HG03097 (cell line): ENCODE results near the gene RIBC1.
"Not testable (repeated sequence)": the region's sequence is repeated elsewhere in the genome, so short reads cannot be mapped to it uniquely, and the experiment has no call there.

ENCODE experiments used
- ATAC-seq: cut with Tn5 transposase; IDR thresholded peaks from one replicate; pipeline ENCODE4 v1.9.1; 2021; ENCODE audit not compliant: unreplicated experiment, low FRiP score

RIBC1 gene

DNA sequence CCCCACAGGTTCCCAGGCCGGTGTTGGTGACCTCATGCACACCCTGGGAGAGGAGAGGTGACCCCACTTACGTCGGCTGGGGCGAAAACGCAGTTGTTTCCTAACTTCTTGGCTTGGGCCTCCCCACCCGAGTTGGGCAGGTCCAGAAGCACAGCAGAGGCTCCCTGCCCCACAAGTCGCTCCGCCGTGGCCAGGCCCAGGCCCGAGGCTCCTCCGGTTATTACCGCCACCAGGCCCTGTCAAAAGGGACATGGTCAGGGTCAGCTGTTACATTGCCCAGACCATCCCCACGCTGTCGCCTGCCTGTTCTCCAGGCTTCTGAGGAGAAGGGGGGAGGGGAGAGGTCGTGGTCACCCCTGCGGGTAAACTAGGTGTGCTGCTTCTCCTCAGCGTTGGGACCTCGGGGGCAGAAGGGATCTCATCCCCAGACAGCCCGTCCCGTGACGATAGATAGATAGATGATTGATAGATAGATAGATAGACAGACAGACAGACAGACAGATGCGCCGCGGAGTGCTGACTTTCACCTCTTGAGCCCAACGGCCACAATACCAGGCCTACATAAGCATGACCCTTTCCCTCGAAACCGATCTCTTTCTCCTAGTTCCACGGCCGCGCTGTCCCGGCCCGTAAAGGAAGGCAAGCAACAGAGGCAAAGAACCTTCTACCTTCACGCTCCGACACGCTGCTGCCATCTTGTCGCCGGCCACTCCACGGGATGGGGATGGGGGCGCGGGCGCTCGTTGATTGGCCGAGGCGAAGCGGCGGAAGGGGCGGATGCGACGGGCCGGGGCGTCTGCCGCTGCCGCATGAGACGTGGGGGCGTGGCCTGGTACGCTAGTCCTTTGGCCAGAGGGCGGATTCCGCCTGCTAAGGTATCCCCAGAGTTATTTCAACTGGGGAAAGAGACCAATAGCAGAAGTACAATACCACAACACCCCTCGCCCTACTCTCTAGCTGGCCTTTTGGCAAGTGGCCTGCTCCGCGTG is 11.3 kb downstream of the RIBC1 start, which contains the start of gene HSD17B10:
Gene HSD17B10 (minus strand): TSS at position 720 of the 989 bp plus-strand sequence. CDS start 25 bp downstream, at position 695.
- ATAC-seq, result peak; percentile 88

DNA sequence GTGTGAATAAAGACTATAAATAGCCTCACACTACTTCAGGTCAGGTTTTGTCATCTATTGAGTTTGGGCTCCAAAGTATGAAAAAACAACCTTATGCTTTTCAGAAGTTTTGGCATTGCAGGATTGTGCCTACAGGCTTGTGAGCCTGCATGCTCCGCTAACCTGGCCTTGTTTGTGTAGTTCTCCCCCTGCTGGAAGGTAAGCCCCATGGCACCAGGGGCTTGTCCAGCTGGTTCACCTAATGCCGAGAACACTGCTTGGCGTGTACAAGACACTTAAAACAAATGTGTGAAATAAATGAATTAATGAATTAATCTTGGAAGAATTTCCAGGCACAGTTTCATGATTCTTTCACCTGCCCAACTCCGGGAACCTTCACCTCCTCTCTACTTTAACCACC is 13.3 kb downstream of the RIBC1 start:
- ATAC-seq, result peak; percentile 76

DNA sequence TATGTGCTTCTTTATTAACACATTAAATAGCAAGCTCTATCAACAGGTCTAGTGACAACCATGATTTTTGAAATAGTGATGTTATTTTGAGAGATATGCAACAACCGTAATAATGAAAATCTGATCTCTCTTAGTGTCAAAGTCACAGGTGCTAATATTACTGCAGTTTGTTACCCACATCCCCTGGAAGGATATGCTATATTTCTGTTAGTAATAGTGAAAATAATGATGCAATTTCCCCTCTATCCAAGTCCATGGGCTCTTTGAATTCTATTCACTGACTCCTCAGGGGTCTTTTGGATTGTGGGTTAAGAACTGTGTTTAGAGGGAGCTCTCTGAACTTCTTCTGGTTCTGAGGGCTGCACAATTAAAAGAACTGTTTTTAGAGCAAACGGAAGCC is 14.5 kb downstream of the RIBC1 start:
- no peak for ATAC-seq

DNA sequence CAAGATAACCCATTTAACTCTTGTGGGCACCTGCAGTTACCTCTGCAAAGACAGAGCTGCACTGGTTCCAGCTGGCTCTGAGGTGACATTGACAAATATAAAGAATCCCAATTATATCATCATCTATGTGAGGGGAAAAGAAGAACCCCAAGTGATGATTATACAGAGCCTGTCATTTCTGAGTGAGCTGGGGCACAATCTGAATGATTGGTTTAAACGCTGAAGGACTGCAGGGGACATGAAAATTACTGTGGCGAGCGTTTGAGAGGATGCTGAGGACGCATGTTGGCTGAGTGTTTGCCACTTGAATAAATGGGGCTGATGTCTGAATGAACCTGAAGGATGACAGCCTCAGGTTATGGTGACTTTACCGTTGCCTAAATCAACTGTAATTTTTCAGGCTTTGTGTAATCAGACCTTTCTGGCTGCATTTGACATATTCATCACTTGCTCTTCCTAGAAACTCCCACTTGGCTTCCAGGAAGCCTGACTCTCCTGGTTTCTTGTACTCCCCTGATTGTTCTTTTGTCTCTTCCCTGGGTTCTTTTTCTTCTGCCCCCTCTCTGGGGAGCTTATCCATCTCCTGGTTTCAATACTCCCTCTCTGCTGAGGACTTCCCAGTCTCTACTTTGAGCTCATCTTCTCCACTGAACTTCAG is 15.6 kb downstream of the RIBC1 start:
- ATAC-seq, result no peak

DNA sequence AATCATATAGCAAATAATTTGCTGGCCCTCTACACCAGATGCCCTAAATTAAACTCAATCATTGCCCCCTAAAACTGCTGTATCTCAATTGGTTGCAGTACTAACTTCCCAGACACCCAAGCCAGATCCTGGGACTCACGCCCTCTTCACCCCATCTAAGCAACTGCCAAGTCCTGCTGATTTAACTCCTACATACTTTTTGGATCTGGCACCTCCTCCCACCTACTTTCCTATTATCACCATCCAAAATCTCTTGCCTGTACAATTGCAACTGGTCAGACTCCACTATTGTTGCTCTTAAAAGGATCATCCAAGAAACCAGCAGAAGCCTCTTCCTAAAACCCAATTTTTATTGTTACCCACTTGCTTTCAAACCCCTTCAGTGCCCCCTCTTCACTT is 16.2 kb downstream of the RIBC1 start:
- no peak for ATAC-seq

DNA sequence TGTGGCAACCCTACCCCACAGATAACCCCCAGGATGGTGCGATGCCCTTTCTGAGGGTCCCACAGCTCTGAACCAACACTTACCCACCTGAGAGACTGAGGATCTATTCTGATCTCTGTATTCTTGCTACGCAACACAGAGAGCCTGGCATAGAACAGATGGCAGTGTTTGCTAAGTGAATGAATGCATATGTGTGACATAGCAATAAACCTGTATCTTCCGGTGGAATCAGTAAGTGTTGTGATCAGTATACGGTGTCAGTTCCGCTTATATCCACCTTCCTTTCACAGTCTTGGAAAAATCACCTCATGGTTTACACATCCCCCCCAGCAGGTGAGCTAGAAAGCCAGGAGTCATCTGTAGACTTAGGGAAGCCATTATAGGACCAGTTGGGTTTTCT is 17.4 kb downstream of the RIBC1 start:
- ATAC-seq, result no peak

DNA sequence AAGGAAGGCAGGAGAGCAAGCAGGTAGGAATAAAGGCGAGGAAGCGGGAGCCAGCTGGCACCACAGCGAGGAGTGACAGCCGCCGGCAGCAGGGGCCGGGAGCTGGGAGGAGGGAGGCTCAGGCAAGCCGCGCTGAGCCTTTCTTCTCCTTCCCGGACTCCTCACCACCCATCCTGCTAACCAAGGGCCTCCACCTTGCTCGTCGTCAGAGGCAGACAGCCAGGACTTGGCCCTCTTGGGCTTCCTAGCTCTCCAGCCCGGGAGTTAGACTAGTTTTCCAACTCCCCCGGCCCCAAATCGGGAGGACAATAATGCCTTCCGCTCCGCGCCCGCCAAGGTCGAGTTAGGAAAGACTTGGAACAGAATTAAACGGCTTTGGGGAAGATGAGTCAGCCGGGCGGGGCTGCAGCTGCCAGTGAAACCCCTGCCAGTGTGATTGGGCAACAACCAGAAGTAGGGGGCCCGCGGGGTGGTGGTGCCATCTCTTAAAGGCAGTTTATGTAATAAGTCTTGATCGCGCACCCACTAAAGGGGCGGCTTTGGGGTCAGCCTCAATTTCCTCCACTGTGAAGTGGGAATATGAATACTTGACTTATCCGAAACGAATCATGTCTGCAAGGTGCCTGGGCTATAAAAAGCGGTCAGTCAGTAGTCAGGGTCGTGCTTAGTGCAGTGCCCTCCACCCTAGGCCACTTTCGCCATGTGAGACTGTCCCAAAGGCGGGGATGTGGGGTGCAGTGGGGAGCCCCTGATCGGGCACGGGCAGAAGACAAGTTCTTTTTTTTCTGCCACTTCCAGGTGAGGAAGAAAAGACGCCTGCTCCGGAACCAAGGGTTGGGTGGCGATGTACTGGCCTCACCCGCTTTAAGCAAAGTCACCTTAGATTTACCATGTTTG is 18.2 kb downstream of the RIBC1 start:
- ATAC-seq, result no peak

DNA sequence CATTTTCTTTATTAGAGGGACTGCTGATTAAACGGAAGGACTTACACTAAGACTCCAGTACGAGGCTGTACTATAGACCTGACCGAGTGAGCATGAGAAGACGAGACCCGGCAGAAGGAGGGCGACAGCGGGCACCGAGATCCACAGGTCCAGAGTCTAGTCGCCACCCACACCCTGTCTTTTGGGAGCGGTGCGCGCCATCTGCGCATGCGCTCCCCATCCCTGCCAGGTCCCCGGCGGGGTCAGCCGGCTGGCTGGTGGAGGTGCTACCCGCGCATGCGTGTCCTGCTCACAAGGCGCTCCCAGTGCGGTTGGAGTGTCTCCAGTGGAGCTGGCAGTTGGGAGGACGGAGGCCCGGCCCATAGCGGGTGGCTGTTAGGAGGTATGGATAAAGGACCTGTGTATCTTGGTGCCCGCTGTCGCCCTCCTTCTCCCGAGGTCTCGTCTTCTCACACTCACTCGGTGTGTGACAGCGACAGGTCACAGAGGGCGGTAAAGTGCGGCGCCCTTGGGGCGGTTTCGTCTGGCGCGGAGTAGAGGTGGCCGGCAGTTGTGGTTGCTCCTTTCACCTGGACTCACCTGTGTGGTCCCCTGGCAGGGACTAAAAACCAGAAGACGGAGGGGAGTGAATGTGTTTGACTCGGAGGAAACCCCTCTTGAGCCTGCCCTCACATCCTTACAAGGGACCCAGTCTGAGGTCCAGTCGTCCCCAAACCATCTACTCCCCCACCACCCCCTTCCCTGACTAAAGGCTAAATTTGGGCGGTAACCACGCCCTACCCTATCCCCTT is 19.1 kb downstream of the RIBC1 start:
- peak; percentile 64 for ATAC-seq

DNA sequence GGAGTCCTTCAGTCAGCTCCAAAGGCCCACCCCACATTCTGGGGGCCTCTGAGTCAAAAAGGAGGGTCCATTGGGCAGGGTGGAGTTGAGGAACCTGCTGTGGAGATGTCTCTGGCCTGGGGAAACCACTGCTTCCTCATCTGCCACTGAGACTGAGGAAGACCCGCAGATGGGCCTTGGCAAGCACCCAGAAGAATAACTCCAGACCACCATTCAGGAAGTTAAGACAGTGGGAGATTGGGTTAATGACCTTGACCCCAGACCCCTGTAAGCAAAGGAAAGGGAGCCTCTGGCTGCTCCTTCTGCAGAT is 19.6 kb downstream of the RIBC1 start:
- ATAC-seq, result no peak

DNA sequence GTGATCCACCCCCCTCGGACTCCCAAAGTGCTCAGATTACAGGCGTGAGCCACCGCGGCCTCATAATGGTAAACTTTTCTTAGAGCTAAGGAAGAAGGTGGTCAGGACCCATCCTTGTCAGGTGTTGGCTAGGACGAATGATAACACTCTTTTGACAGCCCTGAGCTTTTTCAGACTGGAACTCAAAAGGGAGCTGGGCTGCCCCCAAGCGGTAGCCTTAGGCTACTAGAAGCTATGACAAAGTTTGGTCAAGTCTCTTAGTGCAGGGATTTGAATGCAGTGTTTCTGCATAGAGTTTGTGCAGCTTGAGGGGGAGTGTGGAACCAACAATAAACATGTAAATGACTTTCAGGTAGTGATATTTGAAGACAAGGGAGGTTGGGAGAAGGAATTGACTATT is 23.3 kb downstream of the RIBC1 start:
- ATAC-seq, result no peak

DNA sequence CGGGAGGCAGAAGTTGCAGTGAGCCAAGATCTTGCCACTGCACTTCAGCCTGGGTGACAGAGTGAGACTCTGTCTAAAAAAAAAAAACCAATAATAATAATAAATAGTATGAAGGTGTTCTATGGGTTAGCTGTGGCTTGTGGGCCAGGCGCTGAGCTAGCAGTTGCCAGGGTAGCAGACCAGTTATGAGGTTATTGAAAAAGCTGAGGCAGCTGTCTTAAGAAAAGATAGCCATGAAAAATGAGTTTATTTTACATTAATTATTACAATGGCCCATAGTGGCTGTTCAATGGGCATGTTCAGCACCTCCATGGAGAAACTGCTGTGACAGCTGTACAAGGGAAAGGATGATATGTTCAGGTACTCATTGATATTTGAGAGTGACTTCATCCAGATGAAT is 24.8 kb downstream of the RIBC1 start:
- ATAC-seq, result no peak

DNA sequence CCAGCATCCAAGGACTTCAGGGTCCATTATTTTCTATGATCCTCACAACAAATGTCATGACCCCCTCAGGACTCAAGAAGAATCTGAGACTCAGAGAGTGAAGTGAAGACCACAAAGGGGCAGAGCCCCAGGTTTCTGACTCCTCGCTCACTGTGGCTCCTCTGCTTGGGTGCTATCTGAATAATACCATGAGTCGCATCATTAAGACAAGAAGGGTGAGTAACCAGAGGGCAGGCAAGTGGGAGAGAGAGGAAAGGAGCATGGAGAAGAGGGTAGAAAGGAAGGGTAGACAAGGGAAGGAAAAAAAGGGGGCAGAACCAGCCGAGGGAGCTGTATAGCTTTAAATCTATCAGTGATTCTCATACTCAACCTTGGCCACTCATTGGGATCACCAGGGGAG is 27.0 kb downstream of the RIBC1 start:
- ATAC-seq, result no peak

DNA sequence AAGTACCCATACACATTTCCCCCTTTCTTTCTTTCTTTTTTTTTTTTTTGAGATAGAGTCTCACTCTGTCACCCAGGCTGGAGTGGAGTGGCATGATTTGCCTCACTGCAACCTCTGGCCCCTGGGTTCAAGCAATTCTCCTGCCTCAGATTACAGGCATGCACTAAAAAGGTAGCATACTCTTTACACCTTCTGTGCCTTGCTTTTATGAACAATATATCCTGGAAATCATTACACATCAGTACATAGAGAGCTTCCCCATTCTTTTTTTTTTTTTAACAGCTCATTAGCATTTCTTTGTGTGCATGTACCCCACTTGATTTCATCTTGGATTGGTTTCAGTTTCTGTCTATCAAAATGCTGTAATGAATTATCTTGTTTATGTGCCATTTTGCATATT is 30.1 kb downstream of the RIBC1 start:
- ATAC-seq, result no peak

DNA sequence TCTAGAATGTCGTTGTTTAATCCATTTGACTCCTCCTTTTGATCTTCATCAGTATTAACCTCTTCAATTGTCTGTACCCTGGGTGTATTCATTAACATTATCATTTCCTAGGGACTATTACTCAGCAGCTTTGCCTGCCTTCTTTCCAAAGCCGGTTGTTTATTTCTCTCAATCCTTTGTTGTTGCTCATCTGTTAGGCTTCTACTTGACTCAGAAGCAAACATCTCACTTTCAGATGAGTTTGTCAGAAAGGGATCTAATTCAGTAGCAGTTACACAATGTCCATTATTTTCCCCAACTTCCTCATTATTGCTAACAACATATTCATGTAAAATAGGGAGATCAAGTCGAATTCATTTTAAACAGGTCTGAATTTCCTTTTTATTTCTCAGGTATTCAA is 33.6 kb downstream of the RIBC1 start:
- ATAC-seq, result no peak

DNA sequence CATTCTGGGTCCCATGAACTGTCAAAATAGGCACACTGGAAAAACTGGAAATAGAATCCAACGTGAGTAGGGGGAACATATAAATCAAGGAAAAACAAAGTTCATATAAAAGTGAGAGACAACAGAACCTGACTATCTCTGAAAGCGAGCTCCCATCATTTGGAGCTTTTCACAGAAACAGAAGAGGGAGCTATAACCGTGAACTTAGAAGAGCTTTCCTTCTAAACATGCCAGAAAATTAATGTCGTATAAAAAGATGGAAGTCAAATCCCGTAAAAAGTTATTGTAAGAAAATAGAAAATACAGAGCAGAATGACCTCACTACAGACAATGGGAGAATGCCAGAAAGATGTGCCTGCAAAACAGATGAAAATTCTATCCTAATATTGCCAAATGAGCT is 35.4 kb downstream of the RIBC1 start:
- no peak for ATAC-seq

DNA sequence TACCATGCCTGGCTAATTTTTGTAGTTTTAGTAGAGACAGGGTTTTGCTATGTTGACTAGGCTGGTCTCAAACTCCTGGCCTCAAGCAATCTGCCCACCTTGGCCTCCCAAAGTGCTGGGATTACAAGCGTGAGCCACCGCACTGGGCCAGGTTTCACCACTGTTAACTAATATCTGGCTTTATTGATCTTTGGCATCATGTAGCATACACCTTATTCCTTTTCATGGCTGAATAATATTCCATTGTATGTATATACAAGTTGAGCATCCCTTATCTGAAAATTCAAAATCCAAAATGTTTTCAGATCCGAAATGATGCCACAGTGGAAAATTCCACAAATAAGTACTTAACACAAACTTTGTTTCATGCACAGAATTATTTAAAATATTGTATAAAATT is 46.0 kb downstream of the RIBC1 start:
- not testable (repeated sequence) for ATAC-seq

DNA sequence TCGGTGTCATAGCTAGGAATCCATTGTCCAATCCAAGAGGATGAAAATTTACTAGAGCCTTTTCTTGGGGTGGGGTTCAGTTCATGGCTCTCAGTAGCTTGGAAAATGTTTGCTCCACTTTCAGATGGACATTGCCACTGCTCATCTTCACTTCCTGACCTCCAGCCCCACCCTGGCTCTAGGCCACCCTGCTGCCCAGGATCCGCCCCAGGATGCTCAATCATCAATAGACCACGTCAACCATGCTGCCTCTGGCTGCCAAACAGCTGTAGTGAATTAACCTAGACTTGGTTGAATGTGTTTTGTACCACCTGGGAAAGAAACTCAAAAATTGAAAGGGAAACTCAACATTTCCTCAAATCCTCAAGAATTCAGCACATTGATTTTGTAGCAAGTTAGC is 48.7 kb downstream of the RIBC1 start:
- ATAC-seq, result no peak

DNA sequence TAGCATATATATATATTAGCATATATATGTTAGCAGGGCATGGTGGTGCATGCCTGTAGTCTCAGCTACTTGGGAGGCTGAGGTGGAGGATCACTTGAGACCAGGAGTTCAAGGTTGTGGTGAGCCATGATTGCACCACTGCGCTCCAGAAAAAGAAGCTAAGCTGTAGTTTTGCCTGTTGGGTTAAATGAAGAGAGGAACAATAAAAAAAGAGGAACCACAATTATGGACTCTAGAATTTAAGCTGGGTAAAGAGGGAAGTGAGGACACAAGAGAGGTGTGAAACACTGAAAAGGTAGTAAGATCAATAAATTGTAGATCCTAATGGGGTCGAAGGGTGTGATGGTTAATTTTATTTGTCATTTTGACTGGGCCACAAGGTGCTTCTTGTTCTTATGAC is 52.0 kb downstream of the RIBC1 start:
- ATAC-seq, result no peak

DNA sequence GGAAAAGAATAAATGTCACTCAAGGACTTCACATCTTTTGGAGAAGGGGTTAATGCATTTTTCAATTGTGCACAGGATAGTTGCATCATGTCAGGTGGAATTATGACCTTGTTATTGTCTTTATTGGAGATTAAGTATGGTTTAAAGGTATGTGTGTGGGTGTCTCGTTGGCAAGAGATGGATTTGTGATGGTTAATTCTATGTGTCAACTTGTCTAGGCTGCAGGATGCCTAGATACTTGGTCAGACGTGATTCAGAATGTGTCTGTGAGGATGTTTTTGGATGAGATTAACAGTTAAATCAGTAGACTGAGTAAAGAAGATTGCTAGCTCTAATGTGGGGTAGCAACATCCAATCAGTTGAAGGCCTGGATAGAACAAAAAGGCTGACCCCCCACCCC is 53.7 kb downstream of the RIBC1 start:
- ATAC-seq, result no peak

DNA sequence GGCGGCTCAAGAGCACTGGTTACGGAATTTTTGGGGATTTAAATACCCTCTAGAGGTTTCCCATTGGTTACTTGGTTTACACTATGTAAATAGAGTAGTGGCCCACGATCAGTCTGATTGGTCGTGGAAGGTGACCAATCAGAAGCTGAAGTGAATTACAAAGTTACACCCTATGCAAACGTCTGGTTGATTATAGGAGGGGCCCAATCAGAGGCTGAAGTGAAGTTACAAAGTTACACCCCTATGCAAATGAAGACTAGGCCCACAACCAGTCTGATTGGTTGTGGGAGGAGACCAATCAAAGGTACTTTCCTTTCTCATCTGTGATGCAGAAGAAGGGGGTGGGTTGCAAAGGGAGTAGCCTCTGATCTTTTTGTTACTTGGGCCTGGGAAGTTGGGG is 56.6 kb downstream of the RIBC1 start:
- no peak for ATAC-seq
